ENCODE measurements around the gene COX18.

COX18 gene

GRCh38 chr4:73099143-73099542, 29.6 kb upstream of the COX18 start:
- no peak for TF ChIP-seq CTCF (IDR thresholded peaks at IDR 0.05; ENCODE audit: poor library complexity, severe bottlenecking)
- Histone ChIP-seq H3K4me1 (ENCODE audit: insufficient read depth, poor library complexity, severe bottlenecking) (no peaks in the 10 kb centered on the region), H3K4me3 (ENCODE audit: severe bottlenecking) (no peak overlapping the region), H3K27ac (ENCODE audit: poor library complexity, severe bottlenecking) (no peak overlapping the region), H3K36me3 (ENCODE audit: low read depth) (peaks cover 70% of the 10 kb centered on the region), H3K27me3 (ENCODE audit: insufficient read depth, poor library complexity, severe bottlenecking) (no peaks in the 10 kb centered on the region), H3K9me3 (ENCODE audit: severe bottlenecking) (no peaks in the 10 kb centered on the region)
- DNase-seq (ENCODE audit: low spot score), result no peak
- ATAC-seq (ENCODE audit: low read depth), result peak; percentile 25; the same call in 1 of the 3 replicates

- no peak overlapping the region for H3K4me3 ChIP-seq (ENCODE audit: severe bottlenecking)
- H3K27me3 ChIP-seq (ENCODE audit: insufficient read depth, poor library complexity, severe bottlenecking), result no peaks in the 10 kb centered on the region
- ATAC-seq (ENCODE audit: low read depth), result no peak
- no peak overlapping the region for H3K27ac ChIP-seq (ENCODE audit: poor library complexity, severe bottlenecking)
- no peak for TF ChIP-seq CTCF (IDR thresholded peaks at IDR 0.05; ENCODE audit: poor library complexity, severe bottlenecking)
- H3K9me3 ChIP-seq (ENCODE audit: severe bottlenecking), result no peaks in the 10 kb centered on the region
- H3K4me1 ChIP-seq (ENCODE audit: insufficient read depth, poor library complexity, severe bottlenecking), result no peaks in the 10 kb centered on the region
- H3K36me3 ChIP-seq (ENCODE audit: low read depth), result peaks cover 71% of the 10 kb centered on the region
- DNase-seq (ENCODE audit: low spot score), result no peak
Measured at GRCh38 chr4:73098713-73099112, 29.2 kb upstream of the COX18 start.

- H3K27ac ChIP-seq (ENCODE audit: poor library complexity, severe bottlenecking), result no peak overlapping the region
- peaks cover 77% of the 10 kb centered on the region for H3K36me3 ChIP-seq (ENCODE audit: low read depth)
- TF ChIP-seq CTCF (IDR thresholded peaks at IDR 0.05; ENCODE audit: poor library complexity, severe bottlenecking), result no peak
- H3K4me1 ChIP-seq (ENCODE audit: insufficient read depth, poor library complexity, severe bottlenecking), result no peaks in the 10 kb centered on the region
- ATAC-seq (ENCODE audit: low read depth), result no peak
- no peak overlapping the region for H3K4me3 ChIP-seq (ENCODE audit: severe bottlenecking)
- H3K9me3 ChIP-seq (ENCODE audit: severe bottlenecking), result no peaks in the 10 kb centered on the region
- no peak for DNase-seq (ENCODE audit: low spot score)
- no peaks in the 10 kb centered on the region for H3K27me3 ChIP-seq (ENCODE audit: insufficient read depth, poor library complexity, severe bottlenecking)
Measured at GRCh38 chr4:73098016-73098415, 28.5 kb upstream of the COX18 start.

- Histone ChIP-seq H3K27ac (ENCODE audit: poor library complexity, severe bottlenecking) (no peak overlapping the region), H3K27me3 (ENCODE audit: insufficient read depth, poor library complexity, severe bottlenecking) (no peaks in the 10 kb centered on the region), H3K4me3 (ENCODE audit: severe bottlenecking) (no peak overlapping the region), H3K36me3 (ENCODE audit: low read depth) (peaks cover 94% of the 10 kb centered on the region), H3K9me3 (ENCODE audit: severe bottlenecking) (no peaks in the 10 kb centered on the region), H3K4me1 (ENCODE audit: insufficient read depth, poor library complexity, severe bottlenecking) (no peaks in the 10 kb centered on the region)
- DNase-seq (ENCODE audit: low spot score) (no peak), ATAC-seq (ENCODE audit: low read depth) (no peak)
- TF ChIP-seq CTCF (IDR thresholded peaks at IDR 0.05; ENCODE audit: poor library complexity, severe bottlenecking), result no peak
Measured at GRCh38 chr4:73092868-73093267, 23.4 kb upstream of the COX18 start.

GRCh38 chr4:73090738-73091137, 21.2 kb upstream of the COX18 start:
- ATAC-seq (ENCODE audit: low read depth) (no peak), DNase-seq (ENCODE audit: low spot score) (no peak)
- Histone ChIP-seq H3K9me3 (ENCODE audit: severe bottlenecking) (no peaks in the 10 kb centered on the region), H3K27ac (ENCODE audit: poor library complexity, severe bottlenecking) (no peak overlapping the region), H3K4me3 (ENCODE audit: severe bottlenecking) (no peak overlapping the region), H3K27me3 (ENCODE audit: insufficient read depth, poor library complexity, severe bottlenecking) (no peaks in the 10 kb centered on the region), H3K4me1 (ENCODE audit: insufficient read depth, poor library complexity, severe bottlenecking) (no peaks in the 10 kb centered on the region), H3K36me3 (ENCODE audit: low read depth) (peaks cover 89% of the 10 kb centered on the region)
- TF ChIP-seq CTCF (IDR thresholded peaks at IDR 0.05; ENCODE audit: poor library complexity, severe bottlenecking), result no peak

Measured in RWPE2 (cell line).